ENCODE results near the gene ST6GALNAC3. TPM values are rescaled to one million over a fixed set of nuclear protein-coding genes. Genes with fewer than 3 reads are reported as not detected.

ST6GALNAC3 gene
- total RNA-seq, 6 experiments from 2014 or later = 1.4 to 3.2 (median 2.6) TPM

GRCh38 chr1:76410499-76410898 lies 336.0 kb downstream of the ST6GALNAC3 start:
- H3K36me3 ChIP-seq = no peaks in the 10 kb centered on the region
- DNase-seq (no peak), ATAC-seq (no peak)
- no peaks in the 10 kb centered on the region for H3K9me3 ChIP-seq
- intact Hi-C loops (cut with DNase I) = no loop called here
- TF ChIP-seq POLR2A (IDR thresholded peaks at IDR 0.05) = no peak
- no peak for TF ChIP-seq CTCF (IDR thresholded peaks at IDR 0.05)
- H3K4me3 ChIP-seq = no peak overlapping the region
- H3K4me1 ChIP-seq = no peaks in the 10 kb centered on the region
- H3K27me3 ChIP-seq = no peaks in the 10 kb centered on the region
- 84% methylated on average over 2 of the region's 2 CpGs for WGBS (ENCODE audit: insufficient coverage, low coverage, low lambda C conversion rate, missing lambda C conversion rate)
- H3K27ac ChIP-seq = no peak overlapping the region

- no peak for DNase-seq
- TF ChIP-seq CTCF (IDR thresholded peaks at IDR 0.05) (no peak), POLR2A (IDR thresholded peaks at IDR 0.05) (no peak)
- intact Hi-C loops (cut with DNase I) = no loop called here
These were observed 344.0 kb downstream of the ST6GALNAC3 start for GRCh38 chr1:76418531-76418930.

DNA sequence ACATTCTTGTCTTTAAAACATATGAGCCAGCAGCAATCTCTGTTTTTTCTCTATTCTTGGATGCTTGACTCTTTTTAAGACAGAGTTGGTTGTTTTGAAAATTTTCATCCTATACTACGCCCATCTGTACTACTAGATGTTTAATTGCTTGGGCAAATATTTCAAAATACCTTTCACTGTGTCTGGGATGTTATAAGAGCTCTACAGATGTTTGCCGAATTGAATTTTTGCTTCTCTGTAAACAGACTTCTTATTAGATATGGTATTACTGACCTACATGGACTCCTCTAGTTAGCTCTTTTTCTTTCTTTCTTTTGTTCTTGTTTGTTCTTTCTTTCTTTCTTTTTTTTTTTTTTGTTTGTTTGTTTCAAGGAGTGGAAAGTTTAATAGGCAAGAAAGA lies 345.1 kb downstream of the ST6GALNAC3 start:
- Histone ChIP-seq H3K4me1 (no peaks in the 10 kb centered on the region), H3K27me3 (no peaks in the 10 kb centered on the region), H3K4me3 (no peak overlapping the region), H3K9me3 (peaks cover 0 to 4% (median 0%) of the 10 kb centered on the region in 4 donors), H3K36me3 (no peaks in the 10 kb centered on the region), H3K27ac (no peak overlapping the region)
- TF ChIP-seq POLR2A (IDR thresholded peaks at IDR 0.05) (no peak), CTCF (IDR thresholded peaks at IDR 0.05) (no peak)
- DNase-seq (no peak), ATAC-seq (no peak)
- intact Hi-C loops (cut with DNase I) = no loop called here
- WGBS (ENCODE audit: insufficient coverage, low coverage, low lambda C conversion rate, missing lambda C conversion rate) = 58% methylated on average over 2 of the region's 2 CpGs

More at GRCh38 chr1:76418531-76418930, 344.0 kb downstream of the ST6GALNAC3 start:
- 62% methylated on average over 3 of the region's 3 CpGs for WGBS (ENCODE audit: insufficient coverage, low coverage, low lambda C conversion rate, missing lambda C conversion rate)
- no peak overlapping the region for H3K27ac ChIP-seq
- H3K4me3 ChIP-seq = no peak overlapping the region
- no peak for ATAC-seq
- no peaks in the 10 kb centered on the region for H3K36me3 ChIP-seq
- no peaks in the 10 kb centered on the region for H3K4me1 ChIP-seq
- peaks cover 0 to 4% (median 0%) of the 10 kb centered on the region in 4 donors for H3K9me3 ChIP-seq
- no peaks in the 10 kb centered on the region for H3K27me3 ChIP-seq

- Histone ChIP-seq H3K4me1 (no peaks in the 10 kb centered on the region), H3K27me3 (no peaks in the 10 kb centered on the region), H3K27ac (no peak overlapping the region), H3K9me3 (peaks cover 0 to 4% (median 0%) of the 10 kb centered on the region in 4 donors), H3K4me3 (no peak overlapping the region), H3K36me3 (no peaks in the 10 kb centered on the region)
- intact Hi-C loops (cut with DNase I) = no loop called here
- no peak for TF ChIP-seq POLR2A (IDR thresholded peaks at IDR 0.05)
- no peak for TF ChIP-seq CTCF (IDR thresholded peaks at IDR 0.05)
- WGBS (ENCODE audit: insufficient coverage, low coverage, low lambda C conversion rate, missing lambda C conversion rate) = 41% methylated on average over 10 of the region's 10 CpGs
- ATAC-seq (no peak), DNase-seq (no peak)
These were observed 350.9 kb downstream of the ST6GALNAC3 start for GRCh38 chr1:76425201-76426145.
